ENCODE data around the gene FGF3.

GRCh38 chr11:69855421-69855820 lies 36.2 kb upstream of the FGF3 start:
- TF ChIP-seq, protein P1, sequence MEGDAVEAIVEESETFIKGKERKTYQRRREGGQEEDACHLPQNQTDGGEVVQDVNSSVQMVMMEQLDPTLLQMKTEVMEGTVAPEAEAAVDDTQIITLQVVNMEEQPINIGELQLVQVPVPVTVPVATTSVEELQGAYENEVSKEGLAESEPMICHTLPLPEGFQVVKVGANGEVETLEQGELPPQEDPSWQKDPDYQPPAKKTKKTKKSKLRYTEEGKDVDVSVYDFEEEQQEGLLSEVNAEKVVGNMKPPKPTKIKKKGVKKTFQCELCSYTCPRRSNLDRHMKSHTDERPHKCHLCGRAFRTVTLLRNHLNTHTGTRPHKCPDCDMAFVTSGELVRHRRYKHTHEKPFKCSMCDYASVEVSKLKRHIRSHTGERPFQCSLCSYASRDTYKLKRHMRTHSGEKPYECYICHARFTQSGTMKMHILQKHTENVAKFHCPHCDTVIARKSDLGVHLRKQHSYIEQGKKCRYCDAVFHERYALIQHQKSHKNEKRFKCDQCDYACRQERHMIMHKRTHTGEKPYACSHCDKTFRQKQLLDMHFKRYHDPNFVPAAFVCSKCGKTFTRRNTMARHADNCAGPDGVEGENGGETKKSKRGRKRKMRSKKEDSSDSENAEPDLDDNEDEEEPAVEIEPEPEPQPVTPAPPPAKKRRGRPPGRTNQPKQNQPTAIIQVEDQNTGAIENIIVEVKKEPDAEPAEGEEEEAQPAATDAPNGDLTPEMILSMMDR (IDR thresholded peaks at IDR 0.05): no peak
- TF ChIP-seq EZH2 (IDR thresholded peaks at IDR 0.05): no peak
- TF ChIP-seq EZH2phosphoT487 (IDR thresholded peaks at IDR 0.05): no peak

Data from neural progenitor cell (in vitro differentiated cells).